PFSK-1 (cell line): ENCODE data around the gene TMEM52.

Source experiments
- TAF1 ChIP-seq: IDR thresholded peaks from 2 replicates; pipeline ENCODE4 v1.6.1; 2012; ENCODE audit warnings: low read length, control low read depth, borderline replicate concordance; ENCODE audit not compliant: insufficient read depth
- TF ChIP-seq, protein P1 (sequence below), 2 experiments: IDR thresholded peaks; 2 replicates each; pipeline versions ENCODE4 v1.6.1 to v1.8.0; 2011 to 2012; ENCODE audit warnings: low read depth in 2 of 2, low read length in 2 of 2, control low read depth in 1 of 2, inconsistent platforms in 1 of 2, mild to moderate bottlenecking in 1 of 2, moderate library complexity in 1 of 2; ENCODE audit not compliant: insufficient read depth in 1 of 2

DNA sequence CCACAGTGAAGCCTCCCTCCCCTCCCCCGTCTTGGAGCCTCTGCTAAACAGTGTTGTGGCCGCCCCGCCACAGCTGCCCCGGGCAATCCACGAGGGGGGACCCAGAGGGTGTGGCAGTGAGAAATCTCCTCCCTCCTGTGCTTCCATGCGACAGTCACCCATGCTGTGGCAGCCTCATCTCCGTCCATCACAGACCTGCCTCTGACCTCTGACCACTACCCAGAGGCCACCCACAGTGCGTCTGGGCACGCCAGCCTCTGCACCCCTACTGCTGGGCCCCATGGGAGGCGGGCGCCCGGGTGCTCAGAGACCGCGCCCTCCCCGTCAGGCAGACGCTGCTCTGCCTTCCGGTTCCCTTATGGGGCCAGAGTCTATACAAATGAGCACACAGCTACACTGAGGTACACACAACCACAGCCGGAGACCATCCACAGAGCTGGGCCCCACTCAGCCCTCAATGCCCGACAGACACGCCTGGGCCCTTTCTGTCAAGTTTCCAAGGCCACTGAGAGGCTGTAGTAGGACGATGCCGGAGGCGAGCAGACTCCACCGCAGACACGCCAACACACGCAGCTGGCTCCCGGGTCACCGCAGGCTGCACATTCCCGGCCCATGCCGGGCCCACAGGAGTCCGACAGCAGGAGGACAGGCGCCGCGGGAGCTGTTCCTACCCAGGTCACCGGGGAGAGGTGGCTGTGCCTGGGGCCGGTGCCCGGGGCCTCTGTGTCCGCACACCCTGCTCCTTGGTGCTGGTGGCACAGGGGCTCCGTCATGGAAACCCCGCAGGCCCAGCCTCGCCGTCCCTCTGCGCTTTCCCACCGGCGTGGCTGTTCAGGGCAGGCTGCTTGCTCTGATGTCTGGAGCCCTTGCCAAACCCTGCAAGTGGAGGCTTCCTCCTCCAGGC lies 23.9 kb upstream of the TMEM52 start:
- TF ChIP-seq, protein P1, sequence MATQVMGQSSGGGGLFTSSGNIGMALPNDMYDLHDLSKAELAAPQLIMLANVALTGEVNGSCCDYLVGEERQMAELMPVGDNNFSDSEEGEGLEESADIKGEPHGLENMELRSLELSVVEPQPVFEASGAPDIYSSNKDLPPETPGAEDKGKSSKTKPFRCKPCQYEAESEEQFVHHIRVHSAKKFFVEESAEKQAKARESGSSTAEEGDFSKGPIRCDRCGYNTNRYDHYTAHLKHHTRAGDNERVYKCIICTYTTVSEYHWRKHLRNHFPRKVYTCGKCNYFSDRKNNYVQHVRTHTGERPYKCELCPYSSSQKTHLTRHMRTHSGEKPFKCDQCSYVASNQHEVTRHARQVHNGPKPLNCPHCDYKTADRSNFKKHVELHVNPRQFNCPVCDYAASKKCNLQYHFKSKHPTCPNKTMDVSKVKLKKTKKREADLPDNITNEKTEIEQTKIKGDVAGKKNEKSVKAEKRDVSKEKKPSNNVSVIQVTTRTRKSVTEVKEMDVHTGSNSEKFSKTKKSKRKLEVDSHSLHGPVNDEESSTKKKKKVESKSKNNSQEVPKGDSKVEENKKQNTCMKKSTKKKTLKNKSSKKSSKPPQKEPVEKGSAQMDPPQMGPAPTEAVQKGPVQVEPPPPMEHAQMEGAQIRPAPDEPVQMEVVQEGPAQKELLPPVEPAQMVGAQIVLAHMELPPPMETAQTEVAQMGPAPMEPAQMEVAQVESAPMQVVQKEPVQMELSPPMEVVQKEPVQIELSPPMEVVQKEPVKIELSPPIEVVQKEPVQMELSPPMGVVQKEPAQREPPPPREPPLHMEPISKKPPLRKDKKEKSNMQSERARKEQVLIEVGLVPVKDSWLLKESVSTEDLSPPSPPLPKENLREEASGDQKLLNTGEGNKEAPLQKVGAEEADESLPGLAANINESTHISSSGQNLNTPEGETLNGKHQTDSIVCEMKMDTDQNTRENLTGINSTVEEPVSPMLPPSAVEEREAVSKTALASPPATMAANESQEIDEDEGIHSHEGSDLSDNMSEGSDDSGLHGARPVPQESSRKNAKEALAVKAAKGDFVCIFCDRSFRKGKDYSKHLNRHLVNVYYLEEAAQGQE (IDR thresholded peaks at IDR 0.05; ENCODE audit: insufficient read depth in 1 of 2, low read depth in 2 of 2, low read length in 2 of 2): no peak
- no peak for TF ChIP-seq TAF1
